ENCODE measurements around the gene RGS3. TPM values are rescaled to one million over a fixed set of nuclear protein-coding genes. Genes with fewer than 3 reads are reported as not detected.

RGS3 gene
- total RNA-seq, 2 experiments from 2014 or later, result 22.8 to 32.9 TPM

GRCh38 chr9:113596616-113597320 lies 133.2 kb downstream of the RGS3 start:
- ChIA-PET CTCF (ENCODE audit: unreplicated experiment) (no interaction called here), POLR2A (no interaction called here)
- H3K27ac ChIP-seq (ENCODE audit: low read depth, low read length, poor library complexity, severe bottlenecking), result no peak overlapping the region
- H3K4me1 ChIP-seq (ENCODE audit: insufficient read depth, low read length, poor library complexity, severe bottlenecking), result peaks cover 4% of the 10 kb centered on the region
- H3K4me3 ChIP-seq (ENCODE audit: low read depth, low read length, poor library complexity, severe bottlenecking), result no peak overlapping the region
- H4K20me1 ChIP-seq (ENCODE audit: insufficient read depth, low read length), result no peaks in the 10 kb centered on the region
- no peak for TF ChIP-seq CTCF (conservative IDR thresholded peaks at IDR 0.05; ENCODE audit: low read length)
- no peak for TF ChIP-seq EZH2phosphoT487 (IDR thresholded peaks at IDR 0.05; ENCODE audit: borderline replicate concordance, low read depth, low read length)
- intact Hi-C loops (cut with micrococcal nuclease; ENCODE audit: unreplicated experiment), result no loop called here
- H3K9me2 ChIP-seq (ENCODE audit: insufficient read depth, low read length), result no peaks in the 10 kb centered on the region
- H3K4me2 ChIP-seq (ENCODE audit: low read length), result no peak overlapping the region
- DNase-seq (ENCODE audit: low spot score), result no peak
- no peaks in the 10 kb centered on the region for H3K9me3 ChIP-seq (ENCODE audit: low read length)
- H3K79me2 ChIP-seq (ENCODE audit: insufficient read depth, low read depth, low read length), result no peaks in the 10 kb centered on the region
- H2AFZ ChIP-seq (ENCODE audit: low read length), result no peak overlapping the region
- H3K36me3 ChIP-seq (ENCODE audit: insufficient read depth, low read length), result no peaks in the 10 kb centered on the region; the same call in 1 of the 2 replicates
- no TSS peak for BruUV-seq (replicated peaks)

- no peak for TF ChIP-seq EZH2phosphoT487 (IDR thresholded peaks at IDR 0.05; ENCODE audit: borderline replicate concordance, low read depth, low read length)
- TF ChIP-seq CTCF (conservative IDR thresholded peaks at IDR 0.05; ENCODE audit: low read length), result no peak
- CTCF ChIA-PET (ENCODE audit: unreplicated experiment), result no interaction called here
- peaks cover 13% of the 10 kb centered on the region for H3K4me1 ChIP-seq (ENCODE audit: insufficient read depth, low read length, poor library complexity, severe bottlenecking)
- H3K27ac ChIP-seq (ENCODE audit: low read depth, low read length, poor library complexity, severe bottlenecking), result no peak overlapping the region
- H3K4me3 ChIP-seq (ENCODE audit: low read depth, low read length, poor library complexity, severe bottlenecking), result no peak overlapping the region
- no peaks in the 10 kb centered on the region for H3K9me2 ChIP-seq (ENCODE audit: insufficient read depth, low read length)
- no peak for DNase-seq (ENCODE audit: low spot score)
- no peaks in the 10 kb centered on the region; the same call in 1 of the 2 replicates for H3K36me3 ChIP-seq (ENCODE audit: insufficient read depth, low read length)
- no peaks in the 10 kb centered on the region for H3K79me2 ChIP-seq (ENCODE audit: insufficient read depth, low read depth, low read length)
- no TSS peak for BruUV-seq (replicated peaks)
- intact Hi-C loops (cut with micrococcal nuclease; ENCODE audit: unreplicated experiment), result no loop called here
- H4K20me1 ChIP-seq (ENCODE audit: insufficient read depth, low read length), result no peaks in the 10 kb centered on the region
- POLR2A ChIA-PET, result no interaction called here
- no peaks in the 10 kb centered on the region for H3K9me3 ChIP-seq (ENCODE audit: low read length)
- no peak overlapping the region for H3K4me2 ChIP-seq (ENCODE audit: low read length)
- no peak overlapping the region for H2AFZ ChIP-seq (ENCODE audit: low read length)
Measured at GRCh38 chr9:113597390-113598241, 134.1 kb downstream of the RGS3 start.

- BruUV-seq (replicated peaks), result no TSS peak
- DNase-seq (ENCODE audit: low spot score), result no peak
Measured at GRCh38 chr9:113598451-113598850, 134.9 kb downstream of the RGS3 start.

More at GRCh38 chr9:113598451-113598850, 134.9 kb downstream of the RGS3 start:
- Histone ChIP-seq H3K4me2 (ENCODE audit: low read length) (no peak overlapping the region), H3K4me1 (ENCODE audit: insufficient read depth, low read length, poor library complexity, severe bottlenecking) (peaks cover 21% of the 10 kb centered on the region), H3K9me3 (ENCODE audit: low read length) (no peaks in the 10 kb centered on the region), H4K20me1 (ENCODE audit: insufficient read depth, low read length) (no peaks in the 10 kb centered on the region), H3K79me2 (ENCODE audit: insufficient read depth, low read depth, low read length) (no peaks in the 10 kb centered on the region), H2AFZ (ENCODE audit: low read length) (no peak overlapping the region), H3K9me2 (ENCODE audit: insufficient read depth, low read length) (no peaks in the 10 kb centered on the region), H3K27ac (ENCODE audit: low read depth, low read length, poor library complexity, severe bottlenecking) (no peak overlapping the region), H3K36me3 (ENCODE audit: insufficient read depth, low read length) (no peaks in the 10 kb centered on the region; the same call in 1 of the 2 replicates), H3K4me3 (ENCODE audit: low read depth, low read length, poor library complexity, severe bottlenecking) (no peak overlapping the region)
- CTCF ChIA-PET (ENCODE audit: unreplicated experiment), result no interaction called here
- POLR2A ChIA-PET, result no interaction called here
- intact Hi-C loops (cut with micrococcal nuclease; ENCODE audit: unreplicated experiment), result no loop called here
- TF ChIP-seq CTCF (conservative IDR thresholded peaks at IDR 0.05; ENCODE audit: low read length) (no peak), EZH2phosphoT487 (IDR thresholded peaks at IDR 0.05; ENCODE audit: borderline replicate concordance, low read depth, low read length) (no peak)
